WTC11 (cell line): ENCODE data around the gene INCENP.

Experiments used
- ATF1 ChIP-seq: sonication (generic); formaldehyde crosslinking; IDR thresholded peaks from 2 replicates; pipeline ENCODE4 v1.8.1; 2023; ENCODE audit warnings: mild to moderate bottlenecking, moderate library complexity, missing genetic modification reagents
- NR1H2 ChIP-seq: sonication (generic); formaldehyde crosslinking; IDR thresholded peaks from 2 replicates; pipeline ENCODE4 v1.9.0; 2021; ENCODE audit warnings: mild to moderate bottlenecking, moderate library complexity, missing genetic modification reagents
- NR3C1 ChIP-seq: sonication (generic); formaldehyde crosslinking; conservative IDR thresholded peaks from 2 replicates; pipeline ENCODE4 v1.8.1; 2023; ENCODE audit warnings: low read depth, mild to moderate bottlenecking, missing genetic modification reagents
- SMAD4 ChIP-seq: sonication (generic); formaldehyde crosslinking; IDR thresholded peaks from 2 replicates; pipeline ENCODE4 v1.8.0; 2022; ENCODE audit warnings: mild to moderate bottlenecking, missing genetic modification reagents
- ZNF121 ChIP-seq: sonication (generic); formaldehyde crosslinking; IDR thresholded peaks from 2 replicates; pipeline ENCODE4 v1.8.0; 2023; ENCODE audit warnings: missing genetic modification reagents
- TF ChIP-seq, protein P1 (sequence below): sonication (generic); formaldehyde crosslinking; IDR thresholded peaks from 2 replicates; pipeline ENCODE4 v1.8.1; 2023; ENCODE audit warnings: mild to moderate bottlenecking, missing genetic modification reagents, moderate library complexity
- TF ChIP-seq, protein P2 (sequence below): fragments of 200-600 bp; IDR thresholded peaks from 2 replicates; pipeline ENCODE4 v1.8.0; 2022; ENCODE audit warnings: antibody characterized with exemption
- TF ChIP-seq, protein P3 (sequence below): sonication (generic); formaldehyde crosslinking; IDR thresholded peaks from 2 replicates; pipeline ENCODE4 v1.8.1; 2022; ENCODE audit warnings: mild to moderate bottlenecking, moderate library complexity, missing genetic modification reagents
- TF ChIP-seq, protein P4 (sequence below): sonication (generic); formaldehyde crosslinking; IDR thresholded peaks from 2 replicates; pipeline ENCODE4 v1.8.0; 2022; ENCODE audit warnings: mild to moderate bottlenecking, missing genetic modification reagents
- TF ChIP-seq, protein P5 (sequence below): sonication (generic); formaldehyde crosslinking; IDR thresholded peaks from 2 replicates; pipeline ENCODE4 v1.8.0; 2022; ENCODE audit warnings: mild to moderate bottlenecking, missing genetic modification reagents
- TF ChIP-seq, protein P6 (sequence below): sonication (generic); formaldehyde crosslinking; IDR thresholded peaks from 2 replicates; pipeline ENCODE4 v1.8.1; 2023; ENCODE audit warnings: mild to moderate bottlenecking, missing genetic modification reagents, moderate library complexity

DNA sequence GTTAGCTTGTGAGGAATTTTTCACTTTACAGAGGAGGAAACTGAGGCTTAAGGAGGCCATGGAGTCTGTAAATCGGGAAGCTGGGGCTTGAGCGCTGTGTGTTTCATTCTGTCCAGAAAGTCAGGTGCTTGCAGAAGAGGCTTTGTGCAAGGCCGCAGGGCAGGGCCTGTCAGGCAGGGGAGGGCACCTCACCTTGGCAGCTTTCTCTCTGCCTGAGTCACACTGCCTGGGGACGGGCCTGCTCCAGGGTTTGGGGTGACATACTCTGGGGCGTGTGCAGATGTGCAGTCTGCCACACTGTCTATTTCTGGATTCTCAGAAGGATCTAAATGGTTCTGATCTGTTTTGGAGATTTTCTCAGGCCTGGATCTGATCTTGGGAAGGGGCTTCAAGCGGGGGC lies 8.4 kb downstream of the INCENP start:
- TF ChIP-seq, protein P1, sequence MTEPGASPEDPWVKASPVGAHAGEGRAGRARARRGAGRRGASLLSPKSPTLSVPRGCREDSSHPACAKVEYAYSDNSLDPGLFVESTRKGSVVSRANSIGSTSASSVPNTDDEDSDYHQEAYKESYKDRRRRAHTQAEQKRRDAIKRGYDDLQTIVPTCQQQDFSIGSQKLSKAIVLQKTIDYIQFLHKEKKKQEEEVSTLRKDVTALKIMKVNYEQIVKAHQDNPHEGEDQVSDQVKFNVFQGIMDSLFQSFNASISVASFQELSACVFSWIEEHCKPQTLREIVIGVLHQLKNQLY = no peak
- TF ChIP-seq NR3C1 = no peak
- TF ChIP-seq, protein P2, sequence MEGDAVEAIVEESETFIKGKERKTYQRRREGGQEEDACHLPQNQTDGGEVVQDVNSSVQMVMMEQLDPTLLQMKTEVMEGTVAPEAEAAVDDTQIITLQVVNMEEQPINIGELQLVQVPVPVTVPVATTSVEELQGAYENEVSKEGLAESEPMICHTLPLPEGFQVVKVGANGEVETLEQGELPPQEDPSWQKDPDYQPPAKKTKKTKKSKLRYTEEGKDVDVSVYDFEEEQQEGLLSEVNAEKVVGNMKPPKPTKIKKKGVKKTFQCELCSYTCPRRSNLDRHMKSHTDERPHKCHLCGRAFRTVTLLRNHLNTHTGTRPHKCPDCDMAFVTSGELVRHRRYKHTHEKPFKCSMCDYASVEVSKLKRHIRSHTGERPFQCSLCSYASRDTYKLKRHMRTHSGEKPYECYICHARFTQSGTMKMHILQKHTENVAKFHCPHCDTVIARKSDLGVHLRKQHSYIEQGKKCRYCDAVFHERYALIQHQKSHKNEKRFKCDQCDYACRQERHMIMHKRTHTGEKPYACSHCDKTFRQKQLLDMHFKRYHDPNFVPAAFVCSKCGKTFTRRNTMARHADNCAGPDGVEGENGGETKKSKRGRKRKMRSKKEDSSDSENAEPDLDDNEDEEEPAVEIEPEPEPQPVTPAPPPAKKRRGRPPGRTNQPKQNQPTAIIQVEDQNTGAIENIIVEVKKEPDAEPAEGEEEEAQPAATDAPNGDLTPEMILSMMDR = no peak
- TF ChIP-seq, protein P3, sequence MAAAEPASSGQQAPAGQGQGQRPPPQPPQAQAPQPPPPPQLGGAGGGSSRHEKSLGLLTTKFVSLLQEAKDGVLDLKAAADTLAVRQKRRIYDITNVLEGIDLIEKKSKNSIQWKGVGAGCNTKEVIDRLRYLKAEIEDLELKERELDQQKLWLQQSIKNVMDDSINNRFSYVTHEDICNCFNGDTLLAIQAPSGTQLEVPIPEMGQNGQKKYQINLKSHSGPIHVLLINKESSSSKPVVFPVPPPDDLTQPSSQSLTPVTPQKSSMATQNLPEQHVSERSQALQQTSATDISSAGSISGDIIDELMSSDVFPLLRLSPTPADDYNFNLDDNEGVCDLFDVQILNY (CRISPR knock-in tag) = no peak
- TF ChIP-seq ATF1 (CRISPR knock-in tag) = no peak
- TF ChIP-seq, protein P4, sequence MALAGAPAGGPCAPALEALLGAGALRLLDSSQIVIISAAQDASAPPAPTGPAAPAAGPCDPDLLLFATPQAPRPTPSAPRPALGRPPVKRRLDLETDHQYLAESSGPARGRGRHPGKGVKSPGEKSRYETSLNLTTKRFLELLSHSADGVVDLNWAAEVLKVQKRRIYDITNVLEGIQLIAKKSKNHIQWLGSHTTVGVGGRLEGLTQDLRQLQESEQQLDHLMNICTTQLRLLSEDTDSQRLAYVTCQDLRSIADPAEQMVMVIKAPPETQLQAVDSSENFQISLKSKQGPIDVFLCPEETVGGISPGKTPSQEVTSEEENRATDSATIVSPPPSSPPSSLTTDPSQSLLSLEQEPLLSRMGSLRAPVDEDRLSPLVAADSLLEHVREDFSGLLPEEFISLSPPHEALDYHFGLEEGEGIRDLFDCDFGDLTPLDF (CRISPR knock-in tag) = no peak
- TF ChIP-seq SMAD4 (CRISPR knock-in tag) = no peak
- TF ChIP-seq, protein P5, sequence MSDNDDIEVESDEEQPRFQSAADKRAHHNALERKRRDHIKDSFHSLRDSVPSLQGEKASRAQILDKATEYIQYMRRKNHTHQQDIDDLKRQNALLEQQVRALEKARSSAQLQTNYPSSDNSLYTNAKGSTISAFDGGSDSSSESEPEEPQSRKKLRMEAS = no peak
- TF ChIP-seq ZNF121 (CRISPR knock-in tag) = no peak
- TF ChIP-seq NR1H2 (CRISPR knock-in tag) = no peak
- TF ChIP-seq, protein P6, sequence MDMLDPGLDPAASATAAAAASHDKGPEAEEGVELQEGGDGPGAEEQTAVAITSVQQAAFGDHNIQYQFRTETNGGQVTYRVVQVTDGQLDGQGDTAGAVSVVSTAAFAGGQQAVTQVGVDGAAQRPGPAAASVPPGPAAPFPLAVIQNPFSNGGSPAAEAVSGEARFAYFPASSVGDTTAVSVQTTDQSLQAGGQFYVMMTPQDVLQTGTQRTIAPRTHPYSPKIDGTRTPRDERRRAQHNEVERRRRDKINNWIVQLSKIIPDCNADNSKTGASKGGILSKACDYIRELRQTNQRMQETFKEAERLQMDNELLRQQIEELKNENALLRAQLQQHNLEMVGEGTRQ (CRISPR knock-in tag) = no peak
